Fibroblast of skin of scalp (primary cell): ENCODE measurements around the gene TEX38. TPM values are rescaled to one million over a fixed set of nuclear protein-coding genes. Genes with fewer than 3 reads are reported as not detected.
"Not testable (repeated sequence)": the region's sequence is repeated elsewhere in the genome, so short reads cannot be mapped to it uniquely, and the experiment has no call there.

Source experiments
- DNase-seq: peaks from one replicate; pipeline ENCODE4 v3.0.0-alpha.2; 2013
- polyA plus RNA-seq, 2 experiments: library from polyadenylated mRNA; unstranded; fragments of 120-200 nt; gene quantifications; one replicate each; pipeline ENCODE4 v1.2.1, GENCODE V29; 2013; ENCODE audit not compliant: insufficient read length in 2 of 2

The TEX38 gene
- polyA plus RNA-seq (2013, experiment 1 of 2; ENCODE audit: insufficient read length) = not detected
- not detected for polyA plus RNA-seq (2013, experiment 2 of 2; ENCODE audit: insufficient read length)

DNA sequence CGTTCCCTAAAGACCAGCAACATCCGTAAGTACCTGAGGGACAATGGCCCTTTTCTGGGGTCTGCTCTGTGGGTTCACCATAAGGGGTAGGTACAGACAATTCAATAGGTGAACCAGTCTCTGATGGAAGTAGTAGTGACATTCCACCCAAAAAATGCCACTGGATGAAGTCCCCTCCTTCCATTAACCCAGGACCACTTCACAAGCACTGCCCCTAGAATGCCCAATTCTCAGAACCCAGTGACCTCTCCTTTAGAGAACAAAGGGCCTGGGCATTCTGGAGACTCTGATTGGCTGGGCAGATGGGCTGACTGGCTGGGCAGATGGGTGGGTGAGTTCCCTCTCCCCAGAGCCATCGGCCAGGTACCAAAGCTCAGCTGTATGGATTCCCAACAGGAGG is at the start of gene TEX38:
Gene TEX38 (plus strand): TSS at position 301 of the 400 bp plus-strand sequence. CDS start 81 bp downstream, at position 382.
- DNase-seq = no peak

DNA sequence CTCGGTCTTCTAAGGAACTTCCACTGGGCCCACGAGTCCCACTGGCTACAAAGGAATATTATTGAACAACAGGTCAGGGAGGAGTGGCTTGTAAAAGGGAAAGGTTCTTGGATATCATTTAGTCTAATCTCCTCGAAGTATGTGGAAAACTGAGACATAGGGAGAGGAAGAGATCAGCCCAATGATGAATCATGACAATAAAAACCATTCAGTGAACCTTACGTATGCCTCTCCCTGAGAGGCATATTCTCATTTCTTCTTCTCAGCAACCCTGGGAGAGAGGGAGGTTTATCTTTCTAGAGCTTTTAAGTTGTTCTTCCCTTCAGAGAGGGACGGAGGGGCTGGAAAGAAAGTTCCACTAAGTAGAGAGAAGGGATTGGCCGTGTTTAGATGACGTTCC is 49.7 kb upstream of the TEX38 start:
- DNase-seq = no peak

DNA sequence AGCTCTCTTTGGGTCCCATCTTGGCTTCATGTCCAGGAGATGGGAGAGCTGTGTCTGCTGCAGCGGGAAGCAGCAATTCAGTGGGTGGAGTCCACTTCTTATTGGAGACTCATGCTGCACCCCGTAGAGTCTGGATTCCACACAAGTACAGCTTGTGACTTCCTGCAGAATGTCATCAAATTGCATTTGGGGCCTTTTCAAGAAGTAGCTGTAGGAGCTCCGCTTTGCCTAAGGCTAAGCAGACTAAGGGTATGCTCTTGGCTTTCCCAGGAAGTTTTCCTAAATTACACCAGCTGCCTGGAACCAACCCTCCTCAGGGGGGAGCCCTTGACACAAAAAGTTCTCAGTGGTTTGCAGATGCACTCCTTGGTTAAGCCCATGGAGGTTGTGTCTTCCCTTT is 49.3 kb upstream of the TEX38 start:
- DNase-seq = peak; percentile 45

DNA sequence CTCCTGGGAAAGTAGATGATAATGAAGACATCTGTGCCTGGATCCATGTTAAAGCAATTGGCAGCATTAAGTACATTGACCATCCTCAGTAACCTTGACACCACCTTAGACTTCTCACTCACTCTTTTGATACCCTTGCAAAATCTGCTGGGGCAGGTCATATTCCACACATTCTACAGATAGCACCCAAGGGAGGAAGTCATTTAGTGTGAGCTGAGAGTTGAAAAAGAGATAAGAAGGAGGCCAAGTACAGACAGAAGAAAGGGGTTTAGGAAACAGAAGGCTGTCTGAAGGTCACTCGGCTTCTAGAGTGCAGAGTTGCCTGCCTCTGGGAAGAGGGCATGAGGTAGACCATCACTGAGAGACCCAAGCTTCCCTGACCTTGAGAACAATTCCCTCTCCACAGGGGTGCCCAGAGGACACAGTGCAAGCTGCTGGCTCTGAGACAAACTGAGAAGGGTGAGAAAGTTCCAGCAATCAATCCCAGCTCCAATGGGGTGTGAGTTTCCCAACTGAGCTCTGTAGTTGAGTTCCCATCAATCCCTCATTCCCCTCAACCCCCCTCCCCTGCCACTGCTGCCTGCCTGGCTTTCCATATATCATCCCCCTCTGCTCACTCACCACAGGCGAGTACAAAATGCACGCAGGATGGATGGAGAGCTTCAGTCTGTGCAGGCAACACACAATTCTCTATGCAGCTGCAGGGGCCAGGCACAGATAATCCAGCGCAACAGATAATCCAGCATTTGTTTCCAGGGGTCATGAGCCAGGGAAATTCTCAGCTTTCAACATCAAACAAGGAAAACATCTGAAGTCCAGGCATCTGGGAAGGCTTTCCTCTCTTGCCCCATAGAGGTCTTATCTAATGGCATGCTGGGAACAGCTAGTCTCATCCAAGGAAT is 47.7 kb upstream of the TEX38 start:
- no peak for DNase-seq

DNA sequence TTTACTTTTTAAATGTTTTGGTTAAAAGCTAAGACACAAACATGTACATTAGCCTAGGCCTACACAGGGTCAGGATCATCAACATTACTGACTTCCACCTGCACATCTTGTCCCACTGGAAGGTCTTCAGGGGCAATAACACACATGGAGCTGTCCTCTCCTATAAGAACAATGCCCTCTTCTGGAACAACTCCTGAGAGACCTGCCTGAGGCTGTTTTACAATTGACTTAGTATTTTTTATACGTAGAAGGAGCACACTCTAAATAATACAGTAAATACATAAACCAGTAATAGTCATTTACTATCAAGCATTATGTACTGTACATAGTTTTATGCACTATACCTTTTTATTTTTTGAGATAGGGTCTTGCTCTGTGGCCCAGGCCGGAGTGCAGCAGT is 40.9 kb upstream of the TEX38 start:
- no peak for DNase-seq

DNA sequence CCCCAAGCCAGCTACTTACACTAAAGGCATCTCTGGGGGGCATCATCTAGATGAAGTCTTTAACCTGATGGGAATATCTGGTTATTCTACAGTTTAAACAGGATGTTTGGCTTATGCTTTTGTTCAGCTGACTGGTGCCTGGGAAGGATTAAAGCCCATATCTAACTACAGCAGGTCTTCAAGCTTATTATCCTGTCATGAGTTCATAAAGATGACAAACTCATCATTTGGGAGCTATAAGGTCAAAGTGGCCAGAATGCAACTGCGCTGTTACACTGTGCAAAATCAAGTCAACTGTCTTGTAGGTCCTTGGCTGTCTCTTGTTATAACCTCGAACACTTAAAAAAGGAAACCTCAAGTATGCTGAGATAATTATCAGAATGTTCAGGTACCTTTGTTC is 36.4 kb upstream of the TEX38 start:
- DNase-seq = no peak

DNA sequence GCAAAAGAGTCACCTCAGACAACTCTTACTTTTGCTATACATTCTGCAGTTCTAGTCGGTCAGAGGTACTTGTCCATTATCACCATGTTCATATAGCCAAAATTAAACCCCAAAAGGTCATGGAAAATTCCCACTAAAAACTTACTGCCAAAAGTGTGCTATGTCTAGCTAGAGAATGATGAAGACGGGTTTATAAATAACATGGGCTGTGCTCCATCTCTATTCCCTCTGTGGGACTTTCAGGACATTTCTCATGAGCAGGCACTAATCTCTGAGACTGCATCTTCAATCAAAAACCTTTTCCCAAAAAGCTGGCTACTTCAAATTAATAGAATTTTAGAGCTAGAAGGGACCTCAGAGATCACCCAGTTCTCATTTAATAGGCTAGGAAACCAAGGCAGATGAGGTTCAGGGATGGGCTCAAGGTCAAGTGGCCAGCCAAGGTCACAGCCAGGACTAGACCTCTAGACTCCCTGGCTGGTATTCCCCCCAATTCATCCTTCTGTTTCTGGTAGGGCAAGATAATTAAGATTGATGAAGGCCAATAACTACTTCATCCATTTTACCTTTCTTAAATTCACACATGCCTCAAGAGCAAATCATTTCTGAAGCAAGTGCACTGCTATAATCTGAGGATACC is 34.1 kb upstream of the TEX38 start:
- DNase-seq = no peak

DNA sequence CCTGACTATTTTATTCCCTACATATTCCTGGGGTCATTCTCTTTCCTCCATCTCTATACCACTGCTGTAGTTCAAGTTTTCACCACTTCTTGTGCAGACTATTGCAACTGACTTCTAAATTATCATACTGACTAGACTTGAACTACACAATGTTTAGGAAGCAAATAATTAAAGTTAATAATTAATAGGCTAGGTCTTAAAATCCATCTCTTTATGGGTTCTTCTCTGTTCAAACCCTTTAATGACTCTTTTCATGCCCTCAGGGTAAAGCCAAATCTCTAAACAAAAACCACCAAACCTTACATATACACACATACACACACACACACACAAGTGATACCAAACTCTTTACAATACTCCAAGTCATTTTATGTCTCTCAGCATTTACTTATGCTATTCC is 32.7 kb upstream of the TEX38 start:
- DNase-seq = no peak

DNA sequence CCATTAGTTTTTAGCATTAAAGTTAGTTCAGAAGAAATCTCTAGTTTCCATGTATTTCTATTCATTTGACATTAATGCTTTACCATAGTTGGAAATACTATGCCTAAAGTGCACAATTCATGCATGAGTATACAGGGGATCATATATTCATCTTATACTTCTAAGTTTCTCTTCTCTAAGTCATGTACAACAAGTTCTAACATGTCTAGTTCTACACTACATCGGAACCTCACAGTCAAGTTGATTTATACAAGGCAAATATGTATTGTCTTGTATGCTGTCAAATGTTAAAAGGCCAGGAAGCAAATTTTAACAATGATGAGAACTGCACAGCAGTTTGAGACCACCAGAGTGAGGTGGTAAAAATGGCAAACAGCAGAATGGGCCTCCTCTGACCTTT is 32.1 kb upstream of the TEX38 start:
- DNase-seq = no peak

DNA sequence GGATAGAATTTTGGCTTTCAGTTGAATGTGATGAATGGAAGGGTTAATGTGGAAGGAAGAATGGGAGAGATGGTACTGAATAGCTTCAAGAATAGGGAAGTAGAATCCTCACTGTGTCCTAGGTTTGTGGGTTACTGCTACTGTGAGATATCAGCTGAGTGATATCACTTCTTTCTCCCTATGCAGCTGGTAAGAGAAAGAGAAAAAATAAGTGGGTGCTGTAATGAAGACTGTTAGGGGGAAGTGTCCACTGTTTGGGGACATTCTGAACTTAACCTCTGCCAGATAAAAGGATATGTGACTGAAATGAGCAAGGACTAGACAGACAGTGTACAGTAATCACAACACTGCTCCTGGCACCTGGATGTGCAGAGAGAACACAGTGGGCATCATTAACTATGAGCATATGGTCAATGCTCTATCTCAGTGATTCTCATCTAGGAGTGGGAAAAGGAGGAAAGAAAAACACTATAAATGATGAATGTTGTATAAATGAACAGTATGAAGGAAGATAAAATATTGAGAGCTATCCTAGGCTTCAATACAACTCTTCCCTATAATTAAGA is 29.5 kb upstream of the TEX38 start:
- no peak for DNase-seq

DNA sequence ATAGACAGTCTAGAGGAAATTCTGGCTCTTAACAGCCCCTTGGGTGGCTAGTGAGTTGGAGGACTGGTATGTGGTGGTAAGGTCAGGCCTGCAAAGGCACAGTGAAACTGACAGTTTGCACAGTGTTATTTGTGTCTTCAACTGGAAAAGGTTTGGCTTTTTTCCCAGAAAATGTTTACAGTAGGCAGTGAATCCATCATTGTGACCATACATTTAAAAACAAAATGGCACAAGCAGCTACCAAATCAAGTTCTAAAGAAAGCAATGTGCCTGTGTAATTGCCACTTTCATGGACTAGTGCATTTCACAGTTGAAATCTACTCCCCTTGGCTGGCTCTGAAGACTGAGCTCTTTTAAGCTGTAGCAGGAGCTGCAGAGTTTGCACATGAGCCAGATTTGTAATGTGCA is 28.3 kb upstream of the TEX38 start:
- peak; percentile 86 for DNase-seq

DNA sequence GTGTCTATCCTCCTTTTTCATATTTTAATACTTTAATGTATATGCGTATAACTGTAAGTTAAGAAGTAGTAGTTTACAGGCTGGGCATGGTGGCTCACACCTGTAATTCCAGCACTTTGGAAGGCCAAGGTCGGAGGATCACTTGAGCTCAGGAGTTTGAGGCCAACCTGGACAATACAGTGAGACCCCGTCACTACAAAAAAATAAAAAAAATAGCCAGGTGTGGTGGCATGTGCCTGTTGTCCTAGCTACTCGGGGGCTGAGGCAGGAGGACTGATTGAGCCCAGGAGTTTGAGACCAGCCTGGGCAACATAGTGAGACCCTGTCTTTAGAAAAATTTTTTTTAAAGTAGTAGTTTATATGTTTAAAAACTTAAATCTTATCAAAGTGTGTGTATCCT is 25.8 kb upstream of the TEX38 start:
- DNase-seq = no peak

DNA sequence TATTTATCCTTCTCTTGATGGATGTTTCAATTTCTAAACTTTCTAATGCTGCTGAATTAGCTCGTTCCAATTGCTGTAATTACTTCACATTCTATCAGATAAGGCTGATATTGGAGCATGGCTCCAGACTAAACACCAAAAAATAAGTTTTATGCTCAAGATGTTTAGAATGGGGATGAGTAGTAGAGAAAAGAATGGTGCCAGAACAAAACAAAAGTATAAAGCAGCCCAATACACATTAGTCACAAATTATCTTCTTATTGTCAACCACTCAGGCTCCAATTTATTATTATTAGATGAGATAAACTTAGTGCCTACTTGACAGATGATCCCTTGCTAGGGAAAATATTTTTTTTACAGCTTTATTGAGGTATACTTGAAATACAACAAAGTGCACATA is 25.3 kb upstream of the TEX38 start:
- DNase-seq = no peak

DNA sequence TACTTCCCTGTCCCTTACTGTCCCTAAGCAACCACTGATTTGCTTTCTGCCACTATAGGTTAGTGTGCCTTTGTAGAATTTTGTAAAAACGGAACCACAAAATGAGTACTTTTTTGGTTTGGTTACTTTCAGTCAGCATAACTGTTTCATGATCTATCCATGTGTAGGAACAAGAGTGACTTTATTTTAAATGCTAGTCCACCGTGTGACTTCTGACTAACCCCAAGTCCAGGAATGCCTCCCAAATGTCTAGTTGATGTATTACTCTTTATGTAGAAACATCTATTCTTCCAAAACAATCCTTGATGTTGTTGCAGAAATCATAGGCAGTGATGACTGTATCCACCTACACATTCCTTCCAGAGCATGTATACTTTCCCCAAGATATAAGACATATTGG is 24.8 kb upstream of the TEX38 start:
- DNase-seq = no peak

DNA sequence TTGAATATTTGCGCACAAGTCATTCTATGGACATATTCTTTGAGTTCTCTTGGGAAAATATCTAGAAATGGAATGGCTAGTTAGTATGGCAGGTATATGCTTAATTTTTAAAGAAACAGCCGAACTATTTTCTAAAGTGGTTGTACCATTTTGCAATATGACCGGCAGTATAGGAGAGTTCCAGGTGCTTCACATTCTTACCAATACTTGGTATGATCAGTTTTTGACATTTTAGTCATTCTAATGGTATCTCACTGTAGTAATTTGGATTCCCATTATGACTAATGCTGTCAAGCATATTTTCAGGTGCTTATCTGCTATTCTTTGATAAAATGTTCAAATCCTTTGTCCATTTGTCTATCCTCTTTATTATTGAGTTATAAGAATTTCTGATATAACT is 24.0 kb upstream of the TEX38 start:
- no peak for DNase-seq

DNA sequence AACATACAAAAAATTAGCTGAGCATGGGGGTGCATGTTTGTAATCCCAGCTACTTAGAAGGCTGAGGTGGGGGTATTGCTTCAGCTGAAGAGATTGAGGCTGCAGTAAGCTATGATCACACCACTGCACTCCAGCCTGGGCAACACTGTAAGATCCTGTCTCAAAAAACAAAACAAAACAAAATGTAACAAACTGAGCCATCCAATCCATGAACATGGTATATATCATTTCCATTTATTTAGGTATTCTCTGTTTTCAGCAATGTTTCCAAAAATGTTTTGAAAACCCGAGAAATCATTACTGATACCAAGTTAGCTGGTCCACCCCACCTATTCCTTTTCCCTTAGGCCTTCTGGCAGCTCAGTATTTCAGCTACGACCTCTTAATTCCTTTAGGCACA is 21.9 kb upstream of the TEX38 start:
- no peak for DNase-seq

DNA sequence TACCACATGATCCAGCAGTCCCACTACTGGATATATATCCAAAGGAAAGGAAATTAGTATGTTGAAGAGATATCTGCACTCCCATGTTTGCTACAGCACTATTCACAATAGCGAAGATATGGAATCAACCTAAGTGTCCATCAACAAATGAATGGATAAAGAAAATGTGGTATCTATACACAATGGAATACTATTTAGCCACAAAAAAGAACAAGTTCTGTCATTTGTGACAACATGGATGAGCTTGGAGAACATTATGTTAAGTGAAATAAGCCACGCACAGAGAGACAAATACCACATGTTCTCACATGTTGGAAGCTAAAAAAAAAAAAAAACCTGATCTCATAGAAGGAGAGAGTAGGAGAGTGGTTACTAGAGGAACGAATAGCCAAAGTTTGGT is 21.2 kb upstream of the TEX38 start:
- no peak for DNase-seq

DNA sequence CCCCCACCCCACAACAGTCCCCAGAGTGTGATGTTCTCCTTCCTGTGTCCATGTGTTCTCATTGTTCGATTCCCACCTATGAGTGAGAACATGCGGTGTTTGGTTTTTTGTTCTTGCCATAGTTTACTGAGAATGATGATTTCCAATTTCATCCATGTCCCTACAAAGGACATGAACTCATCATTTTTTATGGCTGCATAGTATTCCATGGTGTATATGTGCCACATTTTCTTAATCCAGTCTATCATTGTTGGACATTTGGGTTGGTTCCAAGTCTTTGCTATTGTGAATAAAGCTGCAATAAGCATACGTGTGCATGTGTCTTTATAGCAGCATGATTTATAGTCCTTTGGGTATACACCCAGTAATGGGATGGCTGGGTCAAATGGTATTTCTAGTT is 20.5 kb upstream of the TEX38 start:
- not testable (repeated sequence) for DNase-seq

DNA sequence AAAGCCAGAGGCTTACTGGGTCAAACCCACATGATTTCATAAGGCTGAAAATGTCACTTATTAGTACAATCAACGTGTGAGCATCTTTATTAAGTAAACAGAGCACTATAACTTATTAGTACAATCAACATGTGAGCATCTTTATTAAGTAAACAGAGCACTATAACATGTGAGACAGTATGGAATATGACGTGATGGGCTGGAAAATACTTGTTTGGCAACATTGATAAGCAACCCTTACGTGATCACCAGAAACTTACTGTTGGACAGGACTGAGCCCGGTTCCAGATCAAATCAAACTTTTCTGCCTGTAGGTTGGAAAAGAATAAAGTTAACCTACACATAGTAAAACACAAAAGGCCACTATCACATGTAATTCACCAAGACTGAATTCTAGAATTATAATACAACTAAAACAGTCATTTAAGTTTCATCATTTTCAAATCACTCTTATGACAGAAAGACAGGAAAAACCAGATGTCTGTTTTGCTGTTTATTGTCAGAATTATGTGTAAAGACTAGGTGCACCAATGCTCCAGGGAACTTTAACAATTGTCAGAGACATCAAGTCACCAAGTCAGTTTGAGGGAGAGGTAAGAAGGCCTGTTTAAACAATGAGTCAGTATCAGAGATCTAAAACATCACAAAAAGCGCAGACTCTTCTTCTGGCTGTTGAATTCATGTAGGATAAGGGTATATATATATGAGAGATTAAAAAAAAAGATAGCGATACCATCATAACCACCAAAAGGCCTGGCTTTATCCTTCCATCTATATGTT is 19.1 kb upstream of the TEX38 start:
- DNase-seq = no peak

DNA sequence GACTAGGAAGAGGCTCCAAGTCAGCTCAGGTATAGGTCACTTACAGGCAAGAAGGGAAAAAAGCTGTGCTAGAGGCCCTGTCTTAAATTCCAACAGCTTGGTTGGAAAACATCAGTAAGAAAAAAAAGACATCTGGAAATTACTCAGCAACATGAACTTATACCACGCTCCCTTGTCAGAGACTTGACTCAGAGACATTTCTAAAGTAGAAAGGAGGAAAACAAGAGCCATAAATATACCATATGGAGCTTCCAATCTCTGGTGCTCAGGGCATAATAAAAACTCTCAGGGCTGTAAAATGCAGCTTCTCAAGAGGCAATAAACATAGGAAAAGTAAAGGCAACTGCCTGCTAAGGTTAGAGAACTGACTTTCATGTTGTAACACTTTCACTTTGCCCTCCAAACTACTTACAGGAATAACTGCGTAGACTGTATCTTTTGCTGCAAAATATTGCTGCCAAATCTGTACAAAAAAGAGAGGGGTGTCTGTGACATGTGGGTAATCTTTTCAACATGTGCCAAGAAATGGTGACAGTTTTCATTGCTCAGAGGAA is 18.2 kb upstream of the TEX38 start:
- DNase-seq = no peak

DNA sequence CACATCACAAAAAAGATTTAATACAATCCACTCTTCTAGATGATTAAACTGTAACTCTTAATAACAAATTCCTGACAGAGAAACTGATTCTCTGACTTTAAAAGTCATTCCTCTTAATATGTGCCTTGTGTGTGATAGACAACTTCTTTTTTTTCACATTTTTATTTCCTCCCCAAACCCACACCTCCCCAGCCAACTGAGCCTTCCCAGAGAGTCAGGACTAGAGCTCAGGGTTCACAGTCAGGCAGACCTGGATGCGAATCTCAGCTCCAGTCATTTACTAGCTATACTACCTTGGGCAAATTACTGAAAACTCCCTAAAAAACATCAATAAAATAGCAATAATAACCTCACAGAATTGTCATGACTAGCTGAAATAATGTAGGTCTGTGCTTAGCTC is 17.6 kb upstream of the TEX38 start:
- DNase-seq = no peak

DNA sequence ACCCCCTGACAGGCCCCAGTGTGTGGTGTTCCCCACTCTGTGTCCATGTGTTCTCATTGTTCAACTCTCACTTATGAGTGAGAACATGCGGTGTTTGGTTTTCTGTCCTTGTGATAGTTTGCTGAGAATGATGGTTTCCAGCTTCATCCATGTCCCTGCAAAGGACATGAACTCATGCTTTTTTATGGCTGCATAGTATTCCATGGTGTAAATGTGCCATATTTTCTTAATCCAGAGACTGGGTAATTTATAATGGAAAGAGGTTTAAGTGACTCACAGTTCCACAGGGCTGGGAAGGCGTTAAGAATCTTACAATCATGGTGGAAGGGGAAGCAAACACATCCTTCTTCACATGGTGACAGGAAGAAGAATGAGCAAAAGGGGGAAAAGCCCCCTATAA is 17.0 kb upstream of the TEX38 start:
- not testable (repeated sequence) for DNase-seq

DNA sequence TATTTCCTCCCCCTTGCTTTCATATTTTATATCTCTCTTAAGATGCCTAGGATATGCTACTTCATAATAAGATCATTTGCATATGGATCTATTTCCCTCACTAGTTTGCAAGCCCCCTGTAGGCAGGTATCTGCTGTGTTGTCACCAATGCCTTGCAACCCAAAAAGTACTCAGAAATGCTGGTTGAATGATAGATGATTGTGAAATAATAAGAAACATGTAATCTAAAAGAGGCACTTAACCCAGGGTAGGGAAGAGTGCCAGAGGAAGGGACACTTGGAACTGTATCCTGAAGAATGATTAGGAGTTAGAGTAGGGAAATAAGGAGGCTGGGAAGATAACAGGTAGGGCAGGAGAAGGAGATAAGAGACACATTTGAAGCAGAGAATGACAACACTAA is 15.8 kb upstream of the TEX38 start:
- no peak for DNase-seq
